Stomach (tissue), 4 donors: ENCODE results near the gene ATXN7L3.

Experiments used
- EP300 ChIP-seq: sonication (generic); formaldehyde crosslinking; IDR thresholded peaks from one replicate; pipeline ENCODE4 v1.6.1; 2017; ENCODE audit warnings: antibody characterized with exemption
- POLR2AphosphoS5 ChIP-seq, 3 donors: sonication (generic); formaldehyde crosslinking; IDR thresholded peaks; one replicate each; pipeline ENCODE4 v1.6.1; 2016; ENCODE audit warnings: antibody characterized with exemption in 3 of 3

DNA sequence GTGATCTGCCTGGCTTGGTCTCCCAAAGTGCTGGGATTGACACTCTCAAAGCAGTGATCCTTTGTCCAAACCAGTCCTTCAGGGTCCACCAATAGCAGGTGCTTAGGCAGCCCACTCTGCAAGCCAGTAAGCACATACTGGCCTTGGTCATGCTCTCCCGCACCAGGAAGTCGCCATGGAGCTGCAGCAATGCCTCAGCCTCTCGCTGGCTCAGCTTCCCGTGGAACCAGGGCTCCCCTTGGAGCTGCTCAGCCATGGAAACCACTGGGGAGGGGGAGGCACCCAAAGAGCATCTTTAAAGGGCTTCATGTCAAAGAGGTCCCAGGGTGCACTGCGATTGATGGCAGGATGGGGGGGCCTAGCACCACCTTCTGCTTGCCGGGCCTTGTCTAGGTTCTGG lies 29.4 kb upstream of the ATXN7L3 start:
- TF ChIP-seq EP300 (no peak), POLR2AphosphoS5 (IDR thresholded peaks at IDR 0.05) (no peak)
